HepG2 (cell line): ENCODE results near the gene TPPP2. TPM values are rescaled to one million over a fixed set of nuclear protein-coding genes. Genes with fewer than 3 reads are reported as not detected.
A peak's percentile ranks its signal among the peaks of the same experiment; 100 is the strongest.

Experiments used
- ETV5 ChIP-seq: IDR thresholded peaks from 2 replicates; pipeline ENCODE4 v1.6.1; 2018; ENCODE audit warnings: missing biosample characterization, missing genetic modification reagents, inconsistent platforms, borderline replicate concordance
- FOXK1 ChIP-seq: sonication (generic); formaldehyde crosslinking; IDR thresholded peaks from 2 replicates; pipeline ENCODE4 v1.4.0; 2020; ENCODE audit warnings: low read depth, missing genetic modification reagents, borderline replicate concordance
- HNRNPLL ChIP-seq: fragments of 200-400 bp; formaldehyde crosslinking; IDR thresholded peaks from 2 replicates; pipeline ENCODE4 v1.6.1; 2017; ENCODE audit warnings: mild to moderate bottlenecking, low read depth, low read length; ENCODE audit not compliant: poor library complexity, severe bottlenecking
- HOXA9 ChIP-seq: sonication (generic); formaldehyde crosslinking; IDR thresholded peaks from 2 replicates; pipeline ENCODE4 v1.8.1; 2022; ENCODE audit warnings: missing genetic modification reagents, mild to moderate bottlenecking, moderate library complexity, borderline replicate concordance
- MIER3 ChIP-seq: IDR thresholded peaks from 2 replicates; pipeline ENCODE4 v1.6.1; 2016; ENCODE audit warnings: missing compliant biosample characterization, borderline replicate concordance
- RAD51 ChIP-seq: fragments of 450-650 bp; IDR thresholded peaks from 2 replicates; pipeline ENCODE4 v1.6.1; 2016; ENCODE audit warnings: borderline replicate concordance
- RFXANK ChIP-seq: IDR thresholded peaks from 2 replicates; pipeline ENCODE4 v1.6.1; 2016
- RXRA ChIP-seq: sonication (generic); formaldehyde crosslinking; IDR thresholded peaks from 2 replicates; pipeline ENCODE4 v1.5.1; 2020; ENCODE audit warnings: missing genetic modification reagents
- SPEN ChIP-seq: sonication (generic); formaldehyde crosslinking; IDR thresholded peaks from 2 replicates; pipeline ENCODE4 v1.5.1; 2020; ENCODE audit warnings: low read depth, mild to moderate bottlenecking, missing genetic modification reagents
- TGIF2 ChIP-seq: IDR thresholded peaks from 2 replicates; pipeline ENCODE4 v1.6.1; 2016; ENCODE audit warnings: control low read depth, missing compliant biosample characterization
- ZBTB3 ChIP-seq: sonication (generic); formaldehyde crosslinking; IDR thresholded peaks from 2 replicates; pipeline ENCODE4 v1.4.0; 2020; ENCODE audit warnings: low read depth, mild to moderate bottlenecking, moderate library complexity, missing genetic modification reagents, borderline replicate concordance
- ZC3H4 ChIP-seq: sonication (generic); formaldehyde crosslinking; IDR thresholded peaks from 2 replicates; pipeline ENCODE4 v1.4.0; 2020; ENCODE audit warnings: missing genetic modification reagents, borderline replicate concordance
- ZMYM2 ChIP-seq: sonication (generic); formaldehyde crosslinking; IDR thresholded peaks from 2 replicates; pipeline ENCODE4 v1.8.0; 2022; ENCODE audit warnings: mild to moderate bottlenecking, missing genetic modification reagents
- ZNF598 ChIP-seq: sonication (generic); formaldehyde crosslinking; IDR thresholded peaks from 2 replicates; pipeline ENCODE4 v1.5.1; 2020; ENCODE audit warnings: mild to moderate bottlenecking, missing genetic modification reagents, borderline replicate concordance
- ZNF614 ChIP-seq: IDR thresholded peaks from 2 replicates; pipeline ENCODE4 v1.6.1; 2018; ENCODE audit warnings: missing biosample characterization, missing genetic modification reagents, inconsistent platforms, borderline replicate concordance
- ZNF761 ChIP-seq: sonication (generic); formaldehyde crosslinking; conservative IDR thresholded peaks from 2 replicates; pipeline ENCODE4 v1.4.0; 2020; ENCODE audit warnings: mild to moderate bottlenecking, missing genetic modification reagents
- polyA plus RNA-seq, 8 experiments: library from polyadenylated mRNA; depleted of rRNA in 3 of 8; stranded (reverse) in 7 of 8; unstranded in 1 of 8; fragments of >200 nt; fragmentation: Illumina TruSeq in 4 of 8; extraction: Trizol in 4 of 8; gene quantifications; 2 replicates each; pipeline versions ENCODE4 v1.2.1 to v1.2.3, GENCODE V29; 2011 to 2016; ENCODE audit warnings: low read depth in 4 of 8, missing spikeins in 1 of 8, mixed read lengths in 1 of 8; ENCODE audit not compliant: insufficient read depth in 1 of 8
- total RNA-seq, 5 experiments: library from RNA; depleted of rRNA; stranded (reverse); fragments of >200 nt; fragmentation: Illumina TruSeq; extraction: Trizol; gene quantifications; 2 replicates each; pipeline ENCODE4 v1.2.3, GENCODE V29; 2016; ENCODE audit warnings: low read depth in 1 of 5
- TF ChIP-seq, protein P1 (sequence below): sonication (generic); formaldehyde crosslinking; IDR thresholded peaks from one replicate; pipeline ENCODE4 v1.5.1; 2020; ENCODE audit warnings: mild to moderate bottlenecking, missing genetic modification reagents; ENCODE audit errors: not compliant biosample characterization
- TF ChIP-seq, protein P2 (sequence below): sonication (generic); formaldehyde crosslinking; IDR thresholded peaks from 2 replicates; pipeline ENCODE4 v1.4.0; 2020; ENCODE audit warnings: missing genetic modification reagents
- TF ChIP-seq, protein P3 (sequence below): IDR thresholded peaks from 2 replicates; pipeline ENCODE4 v1.6.1; 2016

Gene TPPP2
- total and polyA plus RNA-seq, 2 of the 13 experiments (the other 11 are each of a cell fraction or from before 2014, with no cell fraction given): 0.58 to 4.2 TPM

DNA sequence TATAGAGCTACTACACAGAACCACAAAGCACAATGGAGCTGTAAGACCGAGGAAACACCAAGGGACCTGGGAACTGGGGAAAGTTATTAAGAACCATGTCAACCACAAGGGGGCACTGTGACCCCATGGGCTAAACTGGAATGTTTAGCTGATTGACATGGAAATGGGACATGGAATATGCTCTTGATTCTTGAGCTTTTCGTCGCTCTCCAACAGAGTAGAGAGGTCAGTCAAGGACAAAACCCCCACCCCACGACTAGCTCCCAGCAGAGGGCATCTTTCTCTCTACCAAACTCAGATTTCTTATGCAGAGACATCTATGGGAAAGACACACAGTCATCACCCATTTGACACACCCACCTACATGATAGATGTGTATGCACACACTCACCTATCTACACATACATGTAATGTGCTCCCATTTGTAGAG is 15.2 kb upstream of the TPPP2 start (continued):
- TF ChIP-seq, protein P1, sequence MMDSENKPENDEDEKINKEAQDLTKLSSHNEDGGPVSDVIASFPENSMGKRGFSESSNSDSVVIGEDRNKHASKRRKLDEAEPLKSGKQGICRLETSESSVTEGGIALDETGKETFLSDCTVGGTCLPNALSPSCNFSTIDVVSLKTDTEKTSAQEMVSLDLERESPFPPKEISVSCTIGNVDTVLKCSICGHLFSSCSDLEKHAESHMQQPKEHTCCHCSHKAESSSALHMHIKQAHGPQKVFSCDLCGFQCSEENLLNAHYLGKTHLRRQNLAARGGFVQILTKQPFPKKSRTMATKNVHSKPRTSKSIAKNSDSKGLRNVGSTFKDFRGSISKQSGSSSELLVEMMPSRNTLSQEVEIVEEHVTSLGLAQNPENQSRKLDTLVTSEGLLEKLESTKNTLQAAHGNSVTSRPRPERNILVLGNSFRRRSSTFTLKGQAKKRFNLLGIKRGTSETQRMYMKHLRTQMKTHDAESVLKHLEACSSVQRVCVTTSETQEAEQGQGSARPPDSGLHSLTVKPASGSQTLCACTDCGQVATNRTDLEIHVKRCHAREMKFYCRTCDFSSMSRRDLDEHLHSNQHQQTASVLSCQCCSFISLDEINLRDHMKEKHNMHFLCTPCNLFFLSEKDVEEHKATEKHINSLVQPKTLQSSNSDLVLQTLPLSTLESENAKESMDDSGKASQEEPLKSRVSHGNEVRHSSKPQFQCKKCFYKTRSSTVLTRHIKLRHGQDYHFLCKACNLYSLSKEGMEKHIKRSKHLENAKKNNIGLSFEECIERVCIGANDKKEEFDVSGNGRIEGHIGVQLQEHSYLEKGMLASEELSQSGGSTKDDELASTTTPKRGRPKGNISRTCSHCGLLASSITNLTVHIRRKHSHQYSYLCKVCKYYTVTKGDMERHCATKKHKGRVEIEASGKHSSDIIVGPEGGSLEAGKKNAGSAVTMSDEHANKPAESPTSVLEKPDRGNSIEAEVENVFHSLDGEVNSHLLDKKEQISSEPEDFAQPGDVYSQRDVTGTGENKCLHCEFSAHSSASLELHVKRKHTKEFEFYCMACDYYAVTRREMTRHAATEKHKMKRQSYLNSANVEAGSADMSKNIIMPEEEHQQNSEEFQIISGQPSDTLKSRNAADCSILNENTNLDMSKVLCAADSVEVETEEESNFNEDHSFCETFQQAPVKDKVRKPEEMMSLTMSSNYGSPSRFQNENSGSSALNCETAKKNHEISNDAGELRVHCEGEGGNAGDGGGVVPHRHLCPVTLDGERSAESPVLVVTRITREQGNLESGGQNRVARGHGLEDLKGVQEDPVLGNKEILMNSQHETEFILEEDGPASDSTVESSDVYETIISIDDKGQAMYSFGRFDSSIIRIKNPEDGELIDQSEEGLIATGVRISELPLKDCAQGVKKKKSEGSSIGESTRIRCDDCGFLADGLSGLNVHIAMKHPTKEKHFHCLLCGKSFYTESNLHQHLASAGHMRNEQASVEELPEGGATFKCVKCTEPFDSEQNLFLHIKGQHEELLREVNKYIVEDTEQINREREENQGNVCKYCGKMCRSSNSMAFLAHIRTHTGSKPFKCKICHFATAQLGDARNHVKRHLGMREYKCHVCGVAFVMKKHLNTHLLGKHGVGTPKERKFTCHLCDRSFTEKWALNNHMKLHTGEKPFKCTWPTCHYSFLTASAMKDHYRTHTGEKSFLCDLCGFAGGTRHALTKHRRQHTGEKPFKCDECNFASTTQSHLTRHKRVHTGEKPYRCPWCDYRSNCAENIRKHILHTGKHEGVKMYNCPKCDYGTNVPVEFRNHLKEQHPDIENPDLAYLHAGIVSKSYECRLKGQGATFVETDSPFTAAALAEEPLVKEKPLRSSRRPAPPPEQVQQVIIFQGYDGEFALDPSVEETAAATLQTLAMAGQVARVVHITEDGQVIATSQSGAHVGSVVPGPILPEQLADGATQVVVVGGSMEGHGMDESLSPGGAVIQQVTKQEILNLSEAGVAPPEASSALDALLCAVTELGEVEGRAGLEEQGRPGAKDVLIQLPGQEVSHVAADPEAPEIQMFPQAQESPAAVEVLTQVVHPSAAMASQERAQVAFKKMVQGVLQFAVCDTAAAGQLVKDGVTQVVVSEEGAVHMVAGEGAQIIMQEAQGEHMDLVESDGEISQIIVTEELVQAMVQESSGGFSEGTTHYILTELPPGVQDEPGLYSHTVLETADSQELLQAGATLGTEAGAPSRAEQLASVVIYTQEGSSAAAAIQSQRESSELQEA: no peak
- TF ChIP-seq, protein P2, sequence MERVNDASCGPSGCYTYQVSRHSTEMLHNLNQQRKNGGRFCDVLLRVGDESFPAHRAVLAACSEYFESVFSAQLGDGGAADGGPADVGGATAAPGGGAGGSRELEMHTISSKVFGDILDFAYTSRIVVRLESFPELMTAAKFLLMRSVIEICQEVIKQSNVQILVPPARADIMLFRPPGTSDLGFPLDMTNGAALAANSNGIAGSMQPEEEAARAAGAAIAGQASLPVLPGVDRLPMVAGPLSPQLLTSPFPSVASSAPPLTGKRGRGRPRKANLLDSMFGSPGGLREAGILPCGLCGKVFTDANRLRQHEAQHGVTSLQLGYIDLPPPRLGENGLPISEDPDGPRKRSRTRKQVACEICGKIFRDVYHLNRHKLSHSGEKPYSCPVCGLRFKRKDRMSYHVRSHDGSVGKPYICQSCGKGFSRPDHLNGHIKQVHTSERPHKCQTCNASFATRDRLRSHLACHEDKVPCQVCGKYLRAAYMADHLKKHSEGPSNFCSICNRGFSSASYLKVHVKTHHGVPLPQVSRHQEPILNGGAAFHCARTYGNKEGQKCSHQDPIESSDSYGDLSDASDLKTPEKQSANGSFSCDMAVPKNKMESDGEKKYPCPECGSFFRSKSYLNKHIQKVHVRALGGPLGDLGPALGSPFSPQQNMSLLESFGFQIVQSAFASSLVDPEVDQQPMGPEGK (CRISPR knock-in tag): peak; percentile 47; the same call in 1 of the 2 replicates
- no peak for TF ChIP-seq HNRNPLL
- TF ChIP-seq RAD51: no peak
- 0 out of 2 replicates have a peak, but pooled peaks have one; percentile 59 for TF ChIP-seq TGIF2 (CRISPR knock-in tag)
- no peak for TF ChIP-seq HOXA9
- peak; percentile 57; the same call in 1 of the 2 replicates for TF ChIP-seq MIER3 (CRISPR knock-in tag)
- peak; percentile 52; the same call in 1 of the 2 replicates for TF ChIP-seq ETV5 (CRISPR knock-in tag)
- 0 out of 2 replicates have a peak, but pooled peaks have one; percentile 24 for TF ChIP-seq SPEN (CRISPR knock-in tag)
- peak; percentile 14; the same call in 1 of the 2 replicates for TF ChIP-seq ZC3H4
- TF ChIP-seq ZBTB3: no peak
- no peak for TF ChIP-seq RFXANK (CRISPR knock-in tag)
- no peak for TF ChIP-seq ZNF598 (CRISPR knock-in tag)
- TF ChIP-seq, protein P3, sequence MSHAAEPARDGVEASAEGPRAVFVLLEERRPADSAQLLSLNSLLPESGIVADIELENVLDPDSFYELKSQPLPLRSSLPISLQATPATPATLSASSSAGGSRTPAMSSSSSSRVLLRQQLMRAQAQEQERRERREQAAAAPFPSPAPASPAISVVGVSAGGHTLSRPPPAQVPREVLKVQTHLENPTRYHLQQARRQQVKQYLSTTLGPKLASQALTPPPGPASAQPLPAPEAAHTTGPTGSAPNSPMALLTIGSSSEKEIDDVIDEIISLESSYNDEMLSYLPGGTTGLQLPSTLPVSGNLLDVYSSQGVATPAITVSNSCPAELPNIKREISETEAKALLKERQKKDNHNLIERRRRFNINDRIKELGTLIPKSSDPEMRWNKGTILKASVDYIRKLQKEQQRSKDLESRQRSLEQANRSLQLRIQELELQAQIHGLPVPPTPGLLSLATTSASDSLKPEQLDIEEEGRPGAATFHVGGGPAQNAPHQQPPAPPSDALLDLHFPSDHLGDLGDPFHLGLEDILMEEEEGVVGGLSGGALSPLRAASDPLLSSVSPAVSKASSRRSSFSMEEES (CRISPR knock-in tag): peak; percentile 37; the same call in 1 of the 2 replicates
- peak; percentile 93 for TF ChIP-seq ZNF614 (CRISPR knock-in tag)
- no peak for TF ChIP-seq ZMYM2 (CRISPR knock-in tag)
- peak; percentile 86; the same call in 1 of the 2 replicates for TF ChIP-seq RXRA
- peak; percentile 38; the same call in 1 of the 2 replicates for TF ChIP-seq FOXK1 (CRISPR knock-in tag)
- no peak for TF ChIP-seq ZNF761 (CRISPR knock-in tag)
